GM12892 (cell line): Measurements from ENCODE around the gene SMARCC2.

Source experiments
- POLR2A ChIP-seq: IDR thresholded peaks from 2 replicates; pipeline ENCODE4 v1.6.1; 2011; ENCODE audit warnings: low read depth, low read length, control low read depth
- POLR2AphosphoS5 ChIP-seq: IDR thresholded peaks from 2 replicates; pipeline ENCODE4 v1.6.1; 2011; ENCODE audit warnings: low read depth, low read length, control low read depth

DNA sequence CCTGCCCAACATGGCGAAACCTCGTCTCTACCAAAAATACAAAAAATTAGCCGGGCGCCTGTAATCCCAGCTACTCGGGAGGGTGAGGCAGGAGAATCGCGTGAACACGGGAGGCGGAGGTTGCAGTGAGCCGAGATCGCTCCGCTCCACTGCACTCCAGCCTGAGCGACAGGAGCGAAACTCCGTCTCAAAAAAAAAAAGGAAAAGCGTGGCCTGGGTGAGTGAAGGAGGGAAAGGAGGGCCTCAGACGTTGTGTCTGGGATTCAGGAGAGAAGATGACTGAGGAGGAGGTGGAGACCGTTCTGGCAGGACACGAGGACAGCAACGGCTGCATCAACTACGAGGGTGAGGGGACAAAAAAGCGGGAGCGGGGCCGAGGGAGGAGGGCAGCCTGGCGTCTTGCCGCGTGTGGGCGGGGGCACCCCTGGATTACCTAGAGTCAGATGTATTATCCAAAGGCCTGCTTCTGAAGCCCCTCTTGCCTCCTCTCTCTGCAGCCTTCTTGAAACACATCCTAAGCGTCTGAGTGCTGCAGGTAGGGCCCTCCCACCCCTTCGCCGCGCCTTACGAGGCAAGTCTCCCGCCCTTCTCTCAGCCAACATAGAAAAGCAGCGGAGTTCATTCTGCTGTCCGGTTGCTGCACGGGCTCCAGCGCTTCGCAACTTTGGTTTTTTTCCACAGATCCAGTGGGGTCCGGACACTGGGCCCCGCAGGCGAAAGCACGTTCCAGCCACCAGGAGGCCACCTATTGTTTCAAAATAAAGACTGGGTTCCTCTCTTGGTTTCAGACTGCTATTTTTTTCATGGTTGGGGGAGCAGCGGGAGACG, 31.9 kb downstream of the SMARCC2 start:
- TF ChIP-seq POLR2AphosphoS5 (no peak), POLR2A (no peak)
